ENCODE measurements around the gene FGF7. TPM values are rescaled to one million over a fixed set of nuclear protein-coding genes. Genes with fewer than 3 reads are reported as not detected.
A peak's percentile ranks its signal among the peaks of the same experiment; 100 is the strongest.

FGF7 gene
- total and polyA plus RNA-seq, 10 of the 15 experiments (the other 5 are each of a cell fraction or from before 2014, with no cell fraction given): 0.08 TPM; not detected in 9

- TF ChIP-seq, protein P1, sequence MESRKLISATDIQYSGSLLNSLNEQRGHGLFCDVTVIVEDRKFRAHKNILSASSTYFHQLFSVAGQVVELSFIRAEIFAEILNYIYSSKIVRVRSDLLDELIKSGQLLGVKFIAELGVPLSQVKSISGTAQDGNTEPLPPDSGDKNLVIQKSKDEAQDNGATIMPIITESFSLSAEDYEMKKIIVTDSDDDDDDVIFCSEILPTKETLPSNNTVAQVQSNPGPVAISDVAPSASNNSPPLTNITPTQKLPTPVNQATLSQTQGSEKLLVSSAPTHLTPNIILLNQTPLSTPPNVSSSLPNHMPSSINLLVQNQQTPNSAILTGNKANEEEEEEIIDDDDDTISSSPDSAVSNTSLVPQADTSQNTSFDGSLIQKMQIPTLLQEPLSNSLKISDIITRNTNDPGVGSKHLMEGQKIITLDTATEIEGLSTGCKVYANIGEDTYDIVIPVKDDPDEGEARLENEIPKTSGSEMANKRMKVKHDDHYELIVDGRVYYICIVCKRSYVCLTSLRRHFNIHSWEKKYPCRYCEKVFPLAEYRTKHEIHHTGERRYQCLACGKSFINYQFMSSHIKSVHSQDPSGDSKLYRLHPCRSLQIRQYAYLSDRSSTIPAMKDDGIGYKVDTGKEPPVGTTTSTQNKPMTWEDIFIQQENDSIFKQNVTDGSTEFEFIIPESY (IDR thresholded peaks at IDR 0.05): peak; percentile 77; the same call in 1 of the 2 replicates
- TF ChIP-seq RB1 (IDR thresholded peaks at IDR 0.05; ENCODE audit: borderline replicate concordance): 0 out of 2 replicates have a peak, but pooled peaks have one; percentile 39
- TF ChIP-seq EZH2 (IDR thresholded peaks at IDR 0.05; ENCODE audit: borderline replicate concordance, control insufficient read depth, low read depth, low read length): no peak
- TF ChIP-seq, protein P2, sequence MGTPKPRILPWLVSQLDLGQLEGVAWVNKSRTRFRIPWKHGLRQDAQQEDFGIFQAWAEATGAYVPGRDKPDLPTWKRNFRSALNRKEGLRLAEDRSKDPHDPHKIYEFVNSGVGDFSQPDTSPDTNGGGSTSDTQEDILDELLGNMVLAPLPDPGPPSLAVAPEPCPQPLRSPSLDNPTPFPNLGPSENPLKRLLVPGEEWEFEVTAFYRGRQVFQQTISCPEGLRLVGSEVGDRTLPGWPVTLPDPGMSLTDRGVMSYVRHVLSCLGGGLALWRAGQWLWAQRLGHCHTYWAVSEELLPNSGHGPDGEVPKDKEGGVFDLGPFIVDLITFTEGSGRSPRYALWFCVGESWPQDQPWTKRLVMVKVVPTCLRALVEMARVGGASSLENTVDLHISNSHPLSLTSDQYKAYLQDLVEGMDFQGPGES (IDR thresholded peaks at IDR 0.05): no peak
- no peak for TF ChIP-seq TARDBP (IDR thresholded peaks at IDR 0.05; ENCODE audit: borderline replicate concordance)
- no peak for TF ChIP-seq POLR2AphosphoS2 (IDR thresholded peaks at IDR 0.05; ENCODE audit: low read depth, low read length)
- TF ChIP-seq CEBPB (IDR thresholded peaks at IDR 0.05; ENCODE audit: borderline replicate concordance in 1 of 2, low read depth in 2 of 2, low read length in 2 of 2): no peak
- TF ChIP-seq ZNF384 (IDR thresholded peaks at IDR 0.05; ENCODE audit: borderline replicate concordance, low read depth, low read length): no peak
- no peak for TF ChIP-seq PKNOX1 (IDR thresholded peaks at IDR 0.05)
- TF ChIP-seq NBN (IDR thresholded peaks at IDR 0.05): 0 out of 2 replicates have a peak, but pooled peaks have one; percentile 48
- TF ChIP-seq RUNX3 (IDR thresholded peaks at IDR 0.05; ENCODE audit: low read length): peak; percentile 25; the same call in 1 of the 2 replicates
- TF ChIP-seq, protein P3, sequence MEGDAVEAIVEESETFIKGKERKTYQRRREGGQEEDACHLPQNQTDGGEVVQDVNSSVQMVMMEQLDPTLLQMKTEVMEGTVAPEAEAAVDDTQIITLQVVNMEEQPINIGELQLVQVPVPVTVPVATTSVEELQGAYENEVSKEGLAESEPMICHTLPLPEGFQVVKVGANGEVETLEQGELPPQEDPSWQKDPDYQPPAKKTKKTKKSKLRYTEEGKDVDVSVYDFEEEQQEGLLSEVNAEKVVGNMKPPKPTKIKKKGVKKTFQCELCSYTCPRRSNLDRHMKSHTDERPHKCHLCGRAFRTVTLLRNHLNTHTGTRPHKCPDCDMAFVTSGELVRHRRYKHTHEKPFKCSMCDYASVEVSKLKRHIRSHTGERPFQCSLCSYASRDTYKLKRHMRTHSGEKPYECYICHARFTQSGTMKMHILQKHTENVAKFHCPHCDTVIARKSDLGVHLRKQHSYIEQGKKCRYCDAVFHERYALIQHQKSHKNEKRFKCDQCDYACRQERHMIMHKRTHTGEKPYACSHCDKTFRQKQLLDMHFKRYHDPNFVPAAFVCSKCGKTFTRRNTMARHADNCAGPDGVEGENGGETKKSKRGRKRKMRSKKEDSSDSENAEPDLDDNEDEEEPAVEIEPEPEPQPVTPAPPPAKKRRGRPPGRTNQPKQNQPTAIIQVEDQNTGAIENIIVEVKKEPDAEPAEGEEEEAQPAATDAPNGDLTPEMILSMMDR (IDR thresholded peaks at IDR 0.05 in 2 of 3, conservative IDR thresholded peaks at IDR 0.05 in 1 of 3; ENCODE audit: control insufficient read depth in 2 of 3, extremely low read depth in 1 of 3, insufficient read depth in 1 of 3, low read depth in 3 of 3, low read length in 3 of 3): peak; percentile 57 to 78 (median 66)
- TF ChIP-seq CHD2 (IDR thresholded peaks at IDR 0.05; ENCODE audit: borderline replicate concordance, low read depth, low read length): no peak
- TF ChIP-seq YY1 (IDR thresholded peaks at IDR 0.05; ENCODE audit: low read depth, low read length): peak; percentile 45; the same call in 1 of the 2 replicates
- TF ChIP-seq BCL11A (IDR thresholded peaks at IDR 0.05; ENCODE audit: low read depth, low read length): no peak
- TF ChIP-seq NR2C1 (IDR thresholded peaks at IDR 0.05): no peak
- peak; percentile 81 for TF ChIP-seq SMC3 (IDR thresholded peaks at IDR 0.05; ENCODE audit: borderline replicate concordance, low read length)
- TF ChIP-seq ZZZ3 (IDR thresholded peaks at IDR 0.05; ENCODE audit: control insufficient read depth, insufficient read length, low read depth): peak; percentile 72
- no peak for TF ChIP-seq CUX1 (IDR thresholded peaks at IDR 0.05; ENCODE audit: insufficient replicate concordance, low read depth, low read length)
These were observed 1.1 kb upstream of the FGF7 start (continued) for GRCh38 chr15:49421991-49422390.
